GM23338 (cell line): ENCODE measurements around the gene TOP2A. TPM values are rescaled to one million over a fixed set of nuclear protein-coding genes. Genes with fewer than 3 reads are reported as not detected.

Source experiments
- ATAC-seq: fragments of 200-7000 bp; cut with Tn5 transposase; 3 replicates; pipeline ENCODE4 v1.9.1; 2020
- DNase-seq: peaks from one replicate; pipeline ENCODE4 v3.0.0-alpha.2; 2015; ENCODE audit warnings: low spot score
- H2AFZ ChIP-seq: fragments of 200-600 bp; sonication (generic); 2 replicates; pipeline ENCODE4 v1.8.0; 2016; ENCODE audit warnings: antibody characterized with exemption, mild to moderate bottlenecking, moderate library complexity
- H3F3A ChIP-seq: fragments of 200-600 bp; sonication (generic); replicated peaks from 2 replicates; pipeline ENCODE4 v1.8.0; 2017; ENCODE audit warnings: antibody characterized with exemption, mixed run types, low read depth
- H3K27ac ChIP-seq: fragments of 200-600 bp; sonication (generic); 2 replicates; pipeline ENCODE4 v1.6.1; 2016; ENCODE audit warnings: low read depth
- H3K27me3 ChIP-seq: fragments of 200-600 bp; sonication (generic); 2 replicates; pipeline ENCODE4 v1.8.0; 2016; ENCODE audit warnings: mild to moderate bottlenecking, mixed run types, moderate library complexity; ENCODE audit not compliant: insufficient read depth
- H3K36me3 ChIP-seq: fragments of 200-600 bp; sonication (generic); 2 replicates; pipeline ENCODE4 v1.8.0; 2016; ENCODE audit warnings: mild to moderate bottlenecking; ENCODE audit not compliant: insufficient read depth
- H3K4me1 ChIP-seq: fragments of 200-600 bp; sonication (generic); 2 replicates; pipeline ENCODE4 v1.8.0; 2016; ENCODE audit warnings: mild to moderate bottlenecking, moderate library complexity; ENCODE audit not compliant: insufficient read depth
- H3K4me2 ChIP-seq: fragments of 200-600 bp; sonication (generic); 2 replicates; pipeline ENCODE4 v1.7.1; 2017; ENCODE audit warnings: mixed run types
- H3K4me3 ChIP-seq: fragments of 200-600 bp; sonication (generic); 2 replicates; pipeline ENCODE4 v1.6.1; 2016; ENCODE audit warnings: mixed run types
- H3K79me2 ChIP-seq: fragments of 200-600 bp; sonication (generic); replicated peaks from 2 replicates; pipeline ENCODE4 v1.8.0; 2017; ENCODE audit warnings: mild to moderate bottlenecking; ENCODE audit not compliant: insufficient read depth
- H3K9me2 ChIP-seq: fragments of 200-600 bp; sonication (generic); 2 replicates; pipeline ENCODE4 v1.8.0; 2017; ENCODE audit not compliant: insufficient read depth
- H4K20me1 ChIP-seq: fragments of 200-600 bp; sonication (generic); replicated peaks from 2 replicates; pipeline ENCODE4 v1.8.0; 2017; ENCODE audit warnings: mild to moderate bottlenecking; ENCODE audit not compliant: insufficient read depth
- H3K27ac Mint-ChIP-seq: 2 replicates; pipeline ENCODE4 v1.8.0; 2020; ENCODE audit warnings: inconsistent platforms, mild to moderate bottlenecking, moderate library complexity, mixed read lengths
- H3K27me3 Mint-ChIP-seq: 3 replicates; pipeline ENCODE4 v1.8.0; 2022; ENCODE audit warnings: low read depth, mild to moderate bottlenecking, moderate library complexity, mixed read lengths, inconsistent platforms; ENCODE audit not compliant: insufficient read depth, poor library complexity
- H3K36me3 Mint-ChIP-seq: 3 replicates; pipeline ENCODE4 v1.8.0; 2021; ENCODE audit warnings: low read depth, mild to moderate bottlenecking, inconsistent platforms, moderate library complexity, mixed read lengths
- H3K4me1 Mint-ChIP-seq: 3 replicates; pipeline ENCODE4 v1.8.0; 2020; ENCODE audit warnings: mild to moderate bottlenecking, inconsistent platforms, mixed read lengths
- H3K4me3 Mint-ChIP-seq: 3 replicates; pipeline ENCODE4 v1.8.0; 2021; ENCODE audit warnings: moderate library complexity, mild to moderate bottlenecking, inconsistent platforms, mixed read lengths
- H3K9me3 Mint-ChIP-seq: 3 replicates; pipeline ENCODE4 v1.8.0; 2020; ENCODE audit warnings: moderate library complexity, mild to moderate bottlenecking, inconsistent platforms, mixed read lengths
- CREB1 ChIP-seq: fragments of 250-450 bp; sonication (Bioruptor Pico); IDR thresholded peaks from 2 replicates; pipeline ENCODE4 v1.5.0; 2020; ENCODE audit warnings: low read depth, mild to moderate bottlenecking, moderate library complexity
- CTCF ChIP-seq, 2 experiments: fragments of 200-600 bp in 1 of 2; sonication (generic) in 1 of 2; conservative IDR thresholded peaks; 2 replicates each; pipeline versions ENCODE4 v1.5.1 to v1.6.1; 2016 to 2017; ENCODE audit warnings: antibody characterized with exemption in 2 of 2, low read depth in 2 of 2, mild to moderate bottlenecking in 2 of 2, moderate library complexity in 1 of 2
- EZH2 ChIP-seq: fragments of 200-600 bp; sonication (generic); IDR thresholded peaks from one replicate; pipeline ENCODE4 v1.8.0; 2017; ENCODE audit warnings: antibody characterized with exemption, mild to moderate bottlenecking, low read depth; ENCODE audit not compliant: unreplicated experiment
- EZH2phosphoT487 ChIP-seq: fragments of 200-600 bp; sonication (generic); IDR thresholded peaks from one replicate; pipeline ENCODE4 v1.8.1; 2018; ENCODE audit warnings: antibody characterized with exemption; ENCODE audit not compliant: unreplicated experiment
- JUNB ChIP-seq: IDR thresholded peaks from one replicate; pipeline ENCODE4 v1.6.1; 2016; ENCODE audit warnings: antibody characterized with exemption; ENCODE audit not compliant: unreplicated experiment
- NANOG ChIP-seq: IDR thresholded peaks from 2 replicates; pipeline ENCODE4 v1.6.1; 2016; ENCODE audit warnings: antibody characterized with exemption, borderline replicate concordance
- POLR2AphosphoS5 ChIP-seq: IDR thresholded peaks from 2 replicates; pipeline ENCODE4 v1.6.1; 2016; ENCODE audit warnings: antibody characterized with exemption, low read depth
- REST ChIP-seq: IDR thresholded peaks from one replicate; pipeline ENCODE4 v1.6.1; 2018; ENCODE audit warnings: antibody characterized with exemption; ENCODE audit not compliant: unreplicated experiment
- STAT1 ChIP-seq: IDR thresholded peaks from one replicate; pipeline ENCODE4 v1.6.1; 2016; ENCODE audit warnings: antibody characterized with exemption; ENCODE audit not compliant: unreplicated experiment
- ZNF114 ChIP-seq: fragments of 250-450 bp; sonication (Bioruptor Pico); IDR thresholded peaks from 2 replicates; pipeline ENCODE4 v1.5.0; 2020; ENCODE audit warnings: mild to moderate bottlenecking, moderate library complexity
- ZNF331 ChIP-seq: fragments of 250-450 bp; sonication (Bioruptor Pico); IDR thresholded peaks from 2 replicates; pipeline ENCODE4 v1.5.0; 2020; ENCODE audit warnings: low read depth, mild to moderate bottlenecking, moderate library complexity
- polyA plus RNA-seq: library from polyadenylated mRNA; unstranded; fragments of >200 nt; fragmentation: Nextera tagmentation; extraction: Ambion mirVana; gene quantifications from 2 replicates; pipeline ENCODE4 v1.2.1, GENCODE V29; 2016
- total RNA-seq: library from RNA; depleted of rRNA; stranded (reverse); fragments of >200 nt; shearing (Covaris generic); gene quantifications from 2 replicates; pipeline ENCODE4 v1.2.3, GENCODE V29; 2014
- TF ChIP-seq, protein P1 (sequence below): fragments of 250-450 bp; sonication (Bioruptor Pico); IDR thresholded peaks from 2 replicates; pipeline ENCODE4 v1.5.0; 2020; ENCODE audit warnings: mild to moderate bottlenecking, moderate library complexity
- TF ChIP-seq, protein P2 (sequence below): IDR thresholded peaks from 2 replicates; pipeline ENCODE4 v1.6.1; 2016; ENCODE audit warnings: antibody characterized with exemption

Gene TOP2A
- total and polyA plus RNA-seq, 2 experiments from 2014 or later = 263 to 442 TPM

GRCh38 chr17:40422990-40423633, 5.4 kb upstream of the TOP2A start:
- peak overlapping the region; percentile 52 for H3K4me2 ChIP-seq
- H3K4me1 Mint-ChIP-seq = peaks cover 42% of the 10 kb centered on the region
- no peaks in the 10 kb centered on the region for H3K79me2 ChIP-seq
- no peaks in the 10 kb centered on the region for H4K20me1 ChIP-seq
- H3K27me3 Mint-ChIP-seq = peaks cover 11% of the 10 kb centered on the region
- H3K4me1 ChIP-seq = peaks cover 22% of the 10 kb centered on the region
- H3K4me3 Mint-ChIP-seq = peak overlapping the region; percentile 38
- H3F3A ChIP-seq = peaks cover 3% of the 10 kb centered on the region; the same call in 1 of the 2 replicates
- no peak overlapping the region for H2AFZ ChIP-seq
- no peaks in the 10 kb centered on the region for H3K9me2 ChIP-seq
- H3K27ac ChIP-seq = peak overlapping the region; percentile 28
- H3K36me3 ChIP-seq = no peaks in the 10 kb centered on the region
- peak overlapping the region; percentile 86 for H3K27ac Mint-ChIP-seq
- peak; percentile 83 for DNase-seq
- peaks cover 4% of the 10 kb centered on the region; the same call in 1 of the 3 replicates for H3K36me3 Mint-ChIP-seq
- H3K4me3 ChIP-seq = no peak overlapping the region
- peak; percentile 76 for ATAC-seq
- no peaks in the 10 kb centered on the region for H3K27me3 ChIP-seq
- peaks cover 4% of the 10 kb centered on the region; the same call in 2 of the 3 replicates for H3K9me3 Mint-ChIP-seq
- TF ChIP-seq POLR2AphosphoS5 (no peak), REST (no peak), JUNB (no peak), CREB1 (CRISPR knock-in tag) (0 out of 2 replicates have a peak, but pooled peaks have one; percentile 12), STAT1 (no peak), NANOG (no peak), CTCF (conservative IDR thresholded peaks at IDR 0.05; ENCODE audit: low read depth in 2 of 2) (peak in 1 of 2 experiments; percentile 34; a peak in 3 of 4 replicates), EZH2 (no peak), ZNF114 (peak; percentile 68), ZNF331 (CRISPR knock-in tag) (no peak; the same call in 1 of the 2 replicates), EZH2phosphoT487 (no peak)
- TF ChIP-seq, protein P1, sequence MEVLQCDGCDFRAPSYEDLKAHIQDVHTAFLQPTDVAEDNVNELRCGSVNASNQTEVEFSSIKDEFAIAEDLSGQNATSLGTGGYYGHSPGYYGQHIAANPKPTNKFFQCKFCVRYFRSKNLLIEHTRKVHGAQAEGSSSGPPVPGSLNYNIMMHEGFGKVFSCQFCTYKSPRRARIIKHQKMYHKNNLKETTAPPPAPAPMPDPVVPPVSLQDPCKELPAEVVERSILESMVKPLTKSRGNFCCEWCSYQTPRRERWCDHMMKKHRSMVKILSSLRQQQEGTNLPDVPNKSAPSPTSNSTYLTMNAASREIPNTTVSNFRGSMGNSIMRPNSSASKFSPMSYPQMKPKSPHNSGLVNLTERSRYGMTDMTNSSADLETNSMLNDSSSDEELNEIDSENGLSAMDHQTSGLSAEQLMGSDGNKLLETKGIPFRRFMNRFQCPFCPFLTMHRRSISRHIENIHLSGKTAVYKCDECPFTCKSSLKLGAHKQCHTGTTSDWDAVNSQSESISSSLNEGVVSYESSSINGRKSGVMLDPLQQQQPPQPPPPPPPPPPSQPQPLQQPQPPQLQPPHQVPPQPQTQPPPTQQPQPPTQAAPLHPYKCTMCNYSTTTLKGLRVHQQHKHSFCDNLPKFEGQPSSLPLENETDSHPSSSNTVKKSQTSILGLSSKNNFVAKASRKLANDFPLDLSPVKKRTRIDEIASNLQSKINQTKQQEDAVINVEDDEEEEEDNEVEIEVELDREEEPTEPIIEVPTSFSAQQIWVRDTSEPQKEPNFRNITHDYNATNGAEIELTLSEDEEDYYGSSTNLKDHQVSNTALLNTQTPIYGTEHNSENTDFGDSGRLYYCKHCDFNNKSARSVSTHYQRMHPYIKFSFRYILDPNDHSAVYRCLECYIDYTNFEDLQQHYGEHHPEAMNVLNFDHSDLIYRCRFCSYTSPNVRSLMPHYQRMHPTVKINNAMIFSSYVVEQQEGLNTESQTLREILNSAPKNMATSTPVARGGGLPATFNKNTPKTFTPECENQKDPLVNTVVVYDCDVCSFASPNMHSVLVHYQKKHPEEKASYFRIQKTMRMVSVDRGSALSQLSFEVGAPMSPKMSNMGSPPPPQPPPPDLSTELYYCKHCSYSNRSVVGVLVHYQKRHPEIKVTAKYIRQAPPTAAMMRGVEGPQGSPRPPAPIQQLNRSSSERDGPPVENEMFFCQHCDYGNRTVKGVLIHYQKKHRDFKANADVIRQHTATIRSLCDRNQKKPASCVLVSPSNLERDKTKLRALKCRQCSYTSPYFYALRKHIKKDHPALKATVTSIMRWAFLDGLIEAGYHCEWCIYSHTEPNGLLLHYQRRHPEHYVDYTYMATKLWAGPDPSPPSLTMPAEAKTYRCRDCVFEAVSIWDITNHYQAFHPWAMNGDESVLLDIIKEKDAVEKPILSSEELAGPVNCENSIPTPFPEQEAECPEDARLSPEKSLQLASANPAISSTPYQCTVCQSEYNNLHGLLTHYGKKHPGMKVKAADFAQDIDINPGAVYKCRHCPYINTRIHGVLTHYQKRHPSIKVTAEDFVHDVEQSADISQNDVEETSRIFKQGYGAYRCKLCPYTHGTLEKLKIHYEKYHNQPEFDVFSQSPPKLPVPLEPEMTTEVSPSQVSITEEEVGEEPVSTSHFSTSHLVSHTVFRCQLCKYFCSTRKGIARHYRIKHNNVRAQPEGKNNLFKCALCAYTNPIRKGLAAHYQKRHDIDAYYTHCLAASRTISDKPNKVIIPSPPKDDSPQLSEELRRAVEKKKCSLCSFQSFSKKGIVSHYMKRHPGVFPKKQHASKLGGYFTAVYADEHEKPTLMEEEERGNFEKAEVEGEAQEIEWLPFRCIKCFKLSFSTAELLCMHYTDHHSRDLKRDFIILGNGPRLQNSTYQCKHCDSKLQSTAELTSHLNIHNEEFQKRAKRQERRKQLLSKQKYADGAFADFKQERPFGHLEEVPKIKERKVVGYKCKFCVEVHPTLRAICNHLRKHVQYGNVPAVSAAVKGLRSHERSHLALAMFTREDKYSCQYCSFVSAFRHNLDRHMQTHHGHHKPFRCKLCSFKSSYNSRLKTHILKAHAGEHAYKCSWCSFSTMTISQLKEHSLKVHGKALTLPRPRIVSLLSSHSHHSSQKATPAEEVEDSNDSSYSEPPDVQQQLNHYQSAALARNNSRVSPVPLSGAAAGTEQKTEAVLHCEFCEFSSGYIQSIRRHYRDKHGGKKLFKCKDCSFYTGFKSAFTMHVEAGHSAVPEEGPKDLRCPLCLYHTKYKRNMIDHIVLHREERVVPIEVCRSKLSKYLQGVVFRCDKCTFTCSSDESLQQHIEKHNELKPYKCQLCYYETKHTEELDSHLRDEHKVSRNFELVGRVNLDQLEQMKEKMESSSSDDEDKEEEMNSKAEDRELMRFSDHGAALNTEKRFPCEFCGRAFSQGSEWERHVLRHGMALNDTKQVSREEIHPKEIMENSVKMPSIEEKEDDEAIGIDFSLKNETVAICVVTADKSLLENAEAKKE (CRISPR knock-in tag) = peak; percentile 99
- TF ChIP-seq, protein P2, sequence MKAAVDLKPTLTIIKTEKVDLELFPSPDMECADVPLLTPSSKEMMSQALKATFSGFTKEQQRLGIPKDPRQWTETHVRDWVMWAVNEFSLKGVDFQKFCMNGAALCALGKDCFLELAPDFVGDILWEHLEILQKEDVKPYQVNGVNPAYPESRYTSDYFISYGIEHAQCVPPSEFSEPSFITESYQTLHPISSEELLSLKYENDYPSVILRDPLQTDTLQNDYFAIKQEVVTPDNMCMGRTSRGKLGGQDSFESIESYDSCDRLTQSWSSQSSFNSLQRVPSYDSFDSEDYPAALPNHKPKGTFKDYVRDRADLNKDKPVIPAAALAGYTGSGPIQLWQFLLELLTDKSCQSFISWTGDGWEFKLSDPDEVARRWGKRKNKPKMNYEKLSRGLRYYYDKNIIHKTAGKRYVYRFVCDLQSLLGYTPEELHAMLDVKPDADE = no peak
